Gastroesophageal sphincter (tissue), 3 donors: Measurements from ENCODE around the gene KIAA1217.

Experiments used
- EP300 ChIP-seq: sonication (generic); formaldehyde crosslinking; IDR thresholded peaks from one replicate; pipeline ENCODE4 v1.6.1; 2017; ENCODE audit warnings: antibody characterized with exemption, mild to moderate bottlenecking
- POLR2AphosphoS5 ChIP-seq: sonication (generic); formaldehyde crosslinking; IDR thresholded peaks from one replicate; pipeline ENCODE4 v1.6.1; 2017; ENCODE audit warnings: antibody characterized with exemption
- TF ChIP-seq, protein P1 (sequence below), 4 experiments: fragments of 200-600 bp in 2 of 4; fragments of 450-650 bp in 2 of 4; sonication (generic) in 1 of 4; IDR thresholded peaks; one replicate each; pipeline ENCODE4 v1.5.1; 2017 to 2019; ENCODE audit warnings: antibody characterized with exemption in 4 of 4, mild to moderate bottlenecking in 2 of 4, moderate library complexity in 2 of 4

DNA sequence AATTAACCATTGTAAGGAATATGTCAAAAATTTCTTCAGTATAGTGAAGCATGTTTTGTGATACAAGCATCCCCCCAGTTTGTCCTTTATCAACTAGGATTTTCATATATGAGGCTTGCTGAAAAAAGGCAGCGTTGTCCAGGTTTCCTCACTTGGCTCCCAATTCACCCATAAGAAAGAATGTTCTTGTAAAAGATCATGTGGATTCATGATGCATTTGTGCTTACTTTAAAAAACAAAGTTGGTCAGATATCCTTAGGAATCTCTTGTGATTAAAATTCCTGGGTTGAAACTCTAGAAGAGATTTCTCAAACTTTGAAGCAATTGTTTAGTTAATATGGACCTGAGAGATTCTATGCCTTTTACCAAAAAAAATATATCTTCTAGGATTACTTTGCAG, 181.8 kb downstream of the KIAA1217 start:
- TF ChIP-seq, protein P1, sequence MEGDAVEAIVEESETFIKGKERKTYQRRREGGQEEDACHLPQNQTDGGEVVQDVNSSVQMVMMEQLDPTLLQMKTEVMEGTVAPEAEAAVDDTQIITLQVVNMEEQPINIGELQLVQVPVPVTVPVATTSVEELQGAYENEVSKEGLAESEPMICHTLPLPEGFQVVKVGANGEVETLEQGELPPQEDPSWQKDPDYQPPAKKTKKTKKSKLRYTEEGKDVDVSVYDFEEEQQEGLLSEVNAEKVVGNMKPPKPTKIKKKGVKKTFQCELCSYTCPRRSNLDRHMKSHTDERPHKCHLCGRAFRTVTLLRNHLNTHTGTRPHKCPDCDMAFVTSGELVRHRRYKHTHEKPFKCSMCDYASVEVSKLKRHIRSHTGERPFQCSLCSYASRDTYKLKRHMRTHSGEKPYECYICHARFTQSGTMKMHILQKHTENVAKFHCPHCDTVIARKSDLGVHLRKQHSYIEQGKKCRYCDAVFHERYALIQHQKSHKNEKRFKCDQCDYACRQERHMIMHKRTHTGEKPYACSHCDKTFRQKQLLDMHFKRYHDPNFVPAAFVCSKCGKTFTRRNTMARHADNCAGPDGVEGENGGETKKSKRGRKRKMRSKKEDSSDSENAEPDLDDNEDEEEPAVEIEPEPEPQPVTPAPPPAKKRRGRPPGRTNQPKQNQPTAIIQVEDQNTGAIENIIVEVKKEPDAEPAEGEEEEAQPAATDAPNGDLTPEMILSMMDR (IDR thresholded peaks at IDR 0.05), result no peak
- TF ChIP-seq EP300 (no peak), POLR2AphosphoS5 (no peak)
